Suprapubic skin (tissue), 4 donors: Measurements from ENCODE around the gene KANSL1.

Source experiments
- CTCF ChIP-seq, 2 donors: fragments of 200-600 bp in 1 of 2; fragments of 450-650 bp in 1 of 2; sonication (generic) in 1 of 2; IDR thresholded peaks; one replicate each; pipeline ENCODE4 v1.5.1; 2016 to 2019; ENCODE audit warnings: antibody characterized with exemption in 2 of 2, mild to moderate bottlenecking in 1 of 2, moderate library complexity in 1 of 2
- POLR2A ChIP-seq, 2 donors: fragments of 450-650 bp; IDR thresholded peaks; one replicate each; pipeline ENCODE4 v1.6.1; 2017; ENCODE audit warnings: antibody characterized with exemption in 2 of 2, mild to moderate bottlenecking in 2 of 2, moderate library complexity in 2 of 2
- POLR2AphosphoS5 ChIP-seq, 3 donors: sonication (generic); formaldehyde crosslinking; IDR thresholded peaks; one replicate each; pipeline ENCODE4 v1.6.1; 2017; ENCODE audit warnings: antibody characterized with exemption in 3 of 3

- TF ChIP-seq POLR2AphosphoS5 (IDR thresholded peaks at IDR 0.05) (no peak), CTCF (IDR thresholded peaks at IDR 0.05) (no peak), POLR2A (IDR thresholded peaks at IDR 0.05) (no peak)
Observed at GRCh38 chr17:46127524-46127923, 65.7 kb downstream of the KANSL1 start.
